T-cell (primary cell): ENCODE measurements around the gene THUMPD1. TPM values are rescaled to one million over a fixed set of nuclear protein-coding genes. Genes with fewer than 3 reads are reported as not detected.

Experiments
- ATAC-seq, 4 experiments: fragments of 200-7000 bp in 3 of 4; fragments of 150-1000 bp in 1 of 4; cut with Tn5 transposase; replicated peaks in 1 of 4; 1 replicate in 3 of 4; 2 replicates in 1 of 4; pipeline ENCODE4 v1.10.0; 2021; ENCODE audit warnings: moderate library complexity in 3 of 4, mild to moderate bottlenecking in 2 of 4, moderate number of reproducible peaks in 1 of 4
- CTCF ChIA-PET, 2 donors: fragments of 300-600 bp; sonication (Branson Sonifier 250); formaldehyde crosslinking; loops; one replicate each; lab custom pipeline; 2022; ENCODE audit warnings: antibody characterized with exemption in 2 of 2; lab: Charles Lee
- POLR2A ChIA-PET, 2 donors: fragments of 300-600 bp; sonication (Branson Sonifier 250); formaldehyde crosslinking; loops; one replicate each; lab custom pipeline; 2022; ENCODE audit warnings: antibody characterized with exemption in 2 of 2; lab: Charles Lee
- DNase-seq, 35 experiments: peaks; one replicate each; pipeline versions ENCODE4 v3.0.0 to v3.0.0-alpha.2; 2013 to 2023
- H3K27ac ChIP-seq: one replicate; pipeline ENCODE4 v1.5.1; 2013; ENCODE audit warnings: low read length
- H3K27me3 ChIP-seq, 2 experiments: replicated peaks in 1 of 2; 1 replicate in 1 of 2; 2 replicates in 1 of 2; pipeline versions ENCODE4 v1.6.1 to v1.7.0; 2013; ENCODE audit warnings: low read length in 1 of 2, mixed read lengths in 1 of 2; ENCODE audit not compliant: control insufficient read depth in 2 of 2, insufficient read depth in 2 of 2; ENCODE audit errors: extremely low read depth in 1 of 2
- H3K36me3 ChIP-seq, 2 donors: 1 replicate in 1 of 2; 2 replicates in 1 of 2; pipeline versions ENCODE4 v1.6.1 to v1.7.0; 2013; ENCODE audit warnings: low read length in 1 of 2; ENCODE audit not compliant: control insufficient read depth in 2 of 2, insufficient read depth in 1 of 2; ENCODE audit errors: extremely low read depth in 1 of 2
- H3K4me1 ChIP-seq, 2 experiments: 1 replicate in 1 of 2; 2 replicates in 1 of 2; pipeline versions ENCODE4 v1.6.1 to v1.7.0; 2013; ENCODE audit warnings: low read length in 2 of 2, mixed read lengths in 1 of 2; ENCODE audit not compliant: insufficient read depth in 2 of 2, control insufficient read depth in 1 of 2; ENCODE audit errors: extremely low read depth in 1 of 2
- H3K4me3 ChIP-seq, 2 donors: 1 replicate in 1 of 2; 2 replicates in 1 of 2; pipeline versions ENCODE4 v1.5.1 to v1.7.0; 2013; ENCODE audit warnings: mild to moderate bottlenecking in 2 of 2, low read length in 1 of 2, moderate library complexity in 1 of 2; ENCODE audit not compliant: control insufficient read depth in 1 of 2; ENCODE audit errors: extremely low read depth in 1 of 2
- H3K9me3 ChIP-seq: 2 replicates; pipeline ENCODE4 v1.7.0; 2013
- H3K27ac Mint-ChIP-seq, 2 donors: one replicate each; pipeline ENCODE4 v1.8.0; 2020 to 2021; ENCODE audit warnings: mild to moderate bottlenecking in 2 of 2, mixed read lengths in 2 of 2
- H3K27me3 Mint-ChIP-seq, 2 donors: one replicate each; pipeline ENCODE4 v1.8.0; 2021 to 2022; ENCODE audit warnings: mixed read lengths in 2 of 2
- H3K36me3 Mint-ChIP-seq: one replicate; pipeline ENCODE4 v1.8.0; 2021; ENCODE audit warnings: mixed read lengths
- H3K4me1 Mint-ChIP-seq, 3 donors: one replicate each; pipeline ENCODE4 v1.8.0; 2020 to 2022; ENCODE audit warnings: mixed read lengths in 3 of 3, mild to moderate bottlenecking in 1 of 3
- H3K4me3 Mint-ChIP-seq, 3 donors: one replicate each; pipeline ENCODE4 v1.8.0; 2020 to 2022; ENCODE audit warnings: mild to moderate bottlenecking in 3 of 3, mixed read lengths in 3 of 3, moderate library complexity in 3 of 3
- H3K9me3 Mint-ChIP-seq, 3 donors: one replicate each; pipeline ENCODE4 v1.8.0; 2020 to 2022; ENCODE audit warnings: mixed read lengths in 3 of 3
- WGBS: methylation state at CpG from one replicate; pipeline ENCODE4 v1.1.5; 2013; ENCODE audit warnings: missing lambda C conversion rate; ENCODE audit not compliant: insufficient coverage; 5-methylcytosine and 5-hydroxymethylcytosine counted together
- total RNA-seq, 35 experiments: library from RNA in 6 of 35; stranded (reverse) in 6 of 35; fragments of 120-200 nt in 1 of 35; gene quantifications; one replicate each; pipeline versions ENCODE4 v1.2.1 to v1.2.4 and lab custom pipeline; 2013 to 2026

Gene THUMPD1
- total RNA-seq, 5 donors from 2014 or later (not counting 1 experiment from before 2014, with no cell fraction given), result 57.0 to 96.2 (median 61.4) TPM

GRCh38 chr16:20744922-20745440 lies 3.4 kb upstream of the THUMPD1 start:
- no peak overlapping the region for H3K27ac Mint-ChIP-seq
- 81% methylated on average over 4 of the region's 7 CpGs for WGBS
- H3K4me1 Mint-ChIP-seq, result peaks cover 12 to 14% (median 12%) of the 10 kb centered on the region in 3 donors
- no peak overlapping the region for H3K4me3 Mint-ChIP-seq
- CTCF ChIA-PET, result no interaction called here
- H3K4me1 ChIP-seq, result peaks cover 6 to 17% of the 10 kb centered on the region in 2 experiments
- H3K27me3 ChIP-seq, result no peaks in the 10 kb centered on the region
- H3K36me3 Mint-ChIP-seq, result peaks cover 9% of the 10 kb centered on the region
- POLR2A ChIA-PET, result no interaction called here
- H3K4me3 ChIP-seq, result no peak overlapping the region
- H3K36me3 ChIP-seq, result no peaks in the 10 kb centered on the region
- ATAC-seq (no peak), DNase-seq (no peak)
- H3K27ac ChIP-seq, result no peak overlapping the region
- H3K9me3 Mint-ChIP-seq, result peaks cover 6 to 16% (median 11%) of the 10 kb centered on the region in 3 donors
- H3K9me3 ChIP-seq, result no peaks in the 10 kb centered on the region
- H3K27me3 Mint-ChIP-seq, result no peaks in the 10 kb centered on the region

- POLR2A ChIA-PET, result no interaction called here
- no peaks in the 10 kb centered on the region for H3K27me3 Mint-ChIP-seq
- ATAC-seq (no peak), DNase-seq (no peak)
- Histone ChIP-seq H3K36me3 (peaks cover 3 to 4% of the 10 kb centered on the region in 2 donors), H3K27me3 (no peaks in the 10 kb centered on the region), H3K27ac (no peak overlapping the region), H3K4me3 (no peak overlapping the region), H3K4me1 (peaks cover 10 to 27% of the 10 kb centered on the region in 2 experiments), H3K9me3 (no peaks in the 10 kb centered on the region)
- H3K4me3 Mint-ChIP-seq, result no peak overlapping the region
- H3K9me3 Mint-ChIP-seq, result peaks cover 6 to 16% (median 11%) of the 10 kb centered on the region in 3 donors
- H3K4me1 Mint-ChIP-seq, result peaks cover 19 to 24% (median 21%) of the 10 kb centered on the region in 3 donors
- CTCF ChIA-PET, result no interaction called here
- H3K36me3 Mint-ChIP-seq, result peaks cover 13% of the 10 kb centered on the region
- H3K27ac Mint-ChIP-seq, result no peak overlapping the region
These were observed 2.0 kb upstream of the THUMPD1 start for GRCh38 chr16:20743591-20743990.

- Mint-ChIP-seq H3K27ac (peak overlapping the region; percentile 96 to 98), H3K4me1 (peaks cover 27 to 30% (median 29%) of the 10 kb centered on the region in 3 donors), H3K36me3 (peaks cover 17% of the 10 kb centered on the region), H3K4me3 (peak overlapping the region; percentile 93 to 94 (median 94)), H3K27me3 (no peaks in the 10 kb centered on the region), H3K9me3 (no peaks in the 10 kb centered on the region)
- H3K4me3 ChIP-seq, result peak overlapping the region; percentile 97 to 100
- H3K27ac ChIP-seq, result peak overlapping the region; percentile 100
- ATAC-seq, result peak; percentile 85 to 90 (median 88)
- ChIA-PET CTCF (interaction anchor here in 1 of 2 donors (0.8 to 1.9 kb wide), 3 partner anchors 24 to 66 kb away, joined by 3 to 5 read pairs (median 4); no protein-coding TSS in a partner anchor), POLR2A (no interaction called here)
- H3K27me3 ChIP-seq, result no peaks in the 10 kb centered on the region
- no peaks in the 10 kb centered on the region for H3K9me3 ChIP-seq
- H3K4me1 ChIP-seq, result peaks cover 10 to 31% of the 10 kb centered on the region in 2 experiments
- DNase-seq, result peak; percentile 76 to 95 (median 89)
- peaks cover 12 to 27% of the 10 kb centered on the region in 2 donors for H3K36me3 ChIP-seq
- 1% methylated on average over 13 of the region's 36 CpGs for WGBS
These were observed 607 bp downstream of the THUMPD1 start for GRCh38 chr16:20740901-20741521.

GRCh38 chr16:20740007-20740883 lies 1.4 kb downstream of the THUMPD1 start:
- peaks cover 23% of the 10 kb centered on the region for H3K36me3 Mint-ChIP-seq

GRCh38 chr16:20735490-20735889 lies 6.1 kb downstream of the THUMPD1 start:
- Histone ChIP-seq H3K4me1 (peaks cover 6 to 19% of the 10 kb centered on the region in 2 experiments), H3K27me3 (no peaks in the 10 kb centered on the region), H3K27ac (no peak overlapping the region), H3K36me3 (peaks cover 12 to 45% of the 10 kb centered on the region in 2 donors), H3K4me3 (no peak overlapping the region), H3K9me3 (no peaks in the 10 kb centered on the region)
- ChIA-PET CTCF (no interaction called here), POLR2A (interaction anchor here in 1 of 2 donors (0.6 to 0.7 kb wide), 2 partner anchors 58 to 1149 kb away, joined by 4 to 6 read pairs; no protein-coding TSS in a partner anchor)
- no peak overlapping the region for H3K4me3 Mint-ChIP-seq
- DNase-seq, result no peak
- peaks cover 38% of the 10 kb centered on the region for H3K36me3 Mint-ChIP-seq
- H3K27ac Mint-ChIP-seq, result no peak overlapping the region
- H3K4me1 Mint-ChIP-seq, result peaks cover 20 to 28% (median 27%) of the 10 kb centered on the region in 3 donors
- no peaks in the 10 kb centered on the region for H3K9me3 Mint-ChIP-seq
- WGBS, result no CpG with 5 or more reads among the region's 1 CpG
- no peak for ATAC-seq
- no peaks in the 10 kb centered on the region for H3K27me3 Mint-ChIP-seq

More at GRCh38 chr16:20740007-20740883, 1.4 kb downstream of the THUMPD1 start:
- Histone ChIP-seq H3K4me1 (peaks cover 10 to 31% of the 10 kb centered on the region in 2 experiments), H3K9me3 (no peaks in the 10 kb centered on the region), H3K27me3 (no peaks in the 10 kb centered on the region), H3K27ac (peak overlapping the region; percentile 100), H3K4me3 (peak overlapping the region; percentile 97 to 100), H3K36me3 (peaks cover 12 to 34% of the 10 kb centered on the region in 2 donors)
- Mint-ChIP-seq H3K4me3 (peak overlapping the region; percentile 93 to 94 (median 94)), H3K27ac (peak overlapping the region; percentile 96 to 98), H3K4me1 (peaks cover 27 to 33% (median 33%) of the 10 kb centered on the region in 3 donors), H3K27me3 (no peaks in the 10 kb centered on the region), H3K9me3 (no peaks in the 10 kb centered on the region)
- ATAC-seq (no peak), DNase-seq (peak in 15 of 35 experiments; percentile 1 to 34 (median 9))
- 90% methylated on average over 3 of the region's 11 CpGs for WGBS
- POLR2A ChIA-PET, result no interaction called here
- CTCF ChIA-PET, result interaction anchor here in 1 of 2 donors (1.9 kb wide), 1 partner anchor 25 kb away, joined by 5 read pairs; no protein-coding TSS in a partner anchor

- no peak for ATAC-seq
- 100% methylated on average over 1 of the region's 3 CpGs for WGBS
- DNase-seq, result no peak
- Mint-ChIP-seq H3K27ac (no peak overlapping the region), H3K9me3 (no peaks in the 10 kb centered on the region), H3K27me3 (no peaks in the 10 kb centered on the region), H3K36me3 (peaks cover 38% of the 10 kb centered on the region), H3K4me3 (no peak overlapping the region), H3K4me1 (peaks cover 14 to 21% (median 20%) of the 10 kb centered on the region in 3 donors)
- H3K27me3 ChIP-seq, result no peaks in the 10 kb centered on the region
- ChIA-PET CTCF (interaction anchor here in 1 of 2 donors (0.5 kb wide), 1 partner anchor 1182 kb away, joined by 3 read pairs; no protein-coding TSS in a partner anchor), POLR2A (interaction anchor here in 1 of 2 donors (1.1 kb wide), 1 partner anchor 70 kb away, joined by 3 read pairs; no protein-coding TSS in a partner anchor)
- H3K9me3 ChIP-seq, result no peaks in the 10 kb centered on the region
- H3K4me1 ChIP-seq, result peaks cover 1 to 12% of the 10 kb centered on the region in 2 experiments
- no peak overlapping the region for H3K27ac ChIP-seq
- H3K4me3 ChIP-seq, result no peak overlapping the region
- H3K36me3 ChIP-seq, result peaks cover 12 to 45% of the 10 kb centered on the region in 2 donors
These were observed 6.8 kb downstream of the THUMPD1 start for GRCh38 chr16:20734782-20735181.
